K562 (cell line): ENCODE data around the gene BSPRY. TPM values are rescaled to one million over a fixed set of nuclear protein-coding genes. Genes with fewer than 3 reads are reported as not detected.

ENCODE experiments used
- CBFA2T2 ChIP-seq: fragments of 450-650 bp; conservative IDR thresholded peaks from 2 replicates; pipeline ENCODE4 v1.6.1; 2017; ENCODE audit warnings: mild to moderate bottlenecking
- DPF2 ChIP-seq: fragments of 450-650 bp; IDR thresholded peaks from 2 replicates; pipeline ENCODE4 v1.6.1; 2016
- FOS ChIP-seq: IDR thresholded peaks from 3 replicates; pipeline ENCODE4 v1.6.1; 2011; ENCODE audit not compliant: insufficient read length; ENCODE audit errors: extremely low read depth
- FOXJ3 ChIP-seq: sonication (generic); formaldehyde crosslinking; IDR thresholded peaks from 2 replicates; pipeline ENCODE4 v1.4.0; 2020; ENCODE audit warnings: mild to moderate bottlenecking, missing genetic modification reagents
- HMGN3 ChIP-seq: IDR thresholded peaks from 2 replicates; pipeline ENCODE4 v1.6.1; 2011; ENCODE audit warnings: borderline replicate concordance, low read depth, mild to moderate bottlenecking, mixed read lengths, low read length; ENCODE audit not compliant: insufficient read length; ENCODE audit errors: extremely low read depth
- KDM1A ChIP-seq, 2 experiments: fragments of 450-650 bp; IDR thresholded peaks; 2 replicates each; pipeline ENCODE4 v1.6.1; 2016; ENCODE audit warnings: mild to moderate bottlenecking in 2 of 2
- KHSRP ChIP-seq: fragments of 450-650 bp; IDR thresholded peaks from 2 replicates; pipeline ENCODE4 v1.6.1; 2017
- KLF13 ChIP-seq: fragments of 450-650 bp; IDR thresholded peaks from 2 replicates; pipeline ENCODE4 v1.6.1; 2016; ENCODE audit warnings: missing genetic modification characterization, low read depth, mild to moderate bottlenecking, missing compliant biosample characterization, moderate library complexity, borderline replicate concordance
- NRF1 ChIP-seq, 2 experiments: fragments of 450-650 bp; IDR thresholded peaks in 1 of 2; conservative IDR thresholded peaks in 1 of 2; 2 replicates each; pipeline ENCODE4 v1.6.1; 2014; ENCODE audit warnings: mild to moderate bottlenecking in 2 of 2
- PCBP1 ChIP-seq: fragments of 200-400 bp; formaldehyde crosslinking; IDR thresholded peaks from 2 replicates; pipeline ENCODE4 v1.6.1; 2018; ENCODE audit warnings: mild to moderate bottlenecking, low read depth, low read length; ENCODE audit not compliant: poor library complexity, severe bottlenecking
- RUNX1 ChIP-seq: sonication (generic); IDR thresholded peaks from 2 replicates; pipeline ENCODE4 v1.6.1; 2016; ENCODE audit warnings: antibody characterized with exemption, low read depth
- SNIP1 ChIP-seq: fragments of 450-650 bp; IDR thresholded peaks from 2 replicates; pipeline ENCODE4 v1.7.1; 2017; ENCODE audit warnings: low read depth, mild to moderate bottlenecking
- ZNF146 ChIP-seq: IDR thresholded peaks from one replicate; pipeline ENCODE4 v1.6.1; 2018; ENCODE audit warnings: missing compliant biosample characterization; ENCODE audit not compliant: unreplicated experiment
- ZNF217 ChIP-seq: sonication (generic); formaldehyde crosslinking; IDR thresholded peaks from 2 replicates; pipeline ENCODE4 v1.8.0; 2022; ENCODE audit warnings: mild to moderate bottlenecking, missing genetic modification reagents
- polyA plus RNA-seq, 8 experiments: library from polyadenylated mRNA; depleted of rRNA in 4 of 8; stranded (reverse) in 5 of 8; unstranded in 3 of 8; fragments of >200 nt; fragmentation: Nextera tagmentation in 2 of 8; fragmentation: Illumina TruSeq in 1 of 8; extraction: Ambion mirVana in 2 of 8; extraction: Trizol in 1 of 8; gene quantifications; 2 replicates each; pipeline versions ENCODE4 v1.2.1 to v1.2.3, GENCODE V29; 2011 to 2014; ENCODE audit warnings: inconsistent platforms in 1 of 8, missing spikeins in 1 of 8
- total RNA-seq, 7 experiments: library from RNA; depleted of rRNA in 6 of 7; stranded (reverse); fragments of >200 nt in 6 of 7; fragmentation: Illumina TruSeq in 2 of 7; extraction: Trizol in 2 of 7; gene quantifications; 2 replicates each; pipeline versions ENCODE4 v1.2.1 to v1.2.3, GENCODE V29; 2011 to 2021; ENCODE audit warnings: low replicate concordance in 1 of 7
- TF ChIP-seq, protein P1 (sequence below): fragments of 250-450 bp; sonication (Bioruptor Pico); IDR thresholded peaks from 2 replicates; pipeline ENCODE4 v1.4.0; 2020
- TF ChIP-seq, protein P2 (sequence below): sonication (generic); formaldehyde crosslinking; IDR thresholded peaks from 2 replicates; pipeline ENCODE4 v1.8.0; 2022; ENCODE audit warnings: mild to moderate bottlenecking, missing genetic modification reagents, borderline replicate concordance
- TF ChIP-seq, protein P3 (sequence below): sonication (generic); formaldehyde crosslinking; IDR thresholded peaks from 2 replicates; pipeline ENCODE4 v1.8.1; 2023; ENCODE audit warnings: mild to moderate bottlenecking, missing genetic modification reagents

Gene BSPRY
- total and polyA plus RNA-seq, 9 of the 15 experiments (the other 6 are each of a cell fraction or from before 2014, with no cell fraction given): 0.07 to 0.67 (median 0.18) TPM

DNA sequence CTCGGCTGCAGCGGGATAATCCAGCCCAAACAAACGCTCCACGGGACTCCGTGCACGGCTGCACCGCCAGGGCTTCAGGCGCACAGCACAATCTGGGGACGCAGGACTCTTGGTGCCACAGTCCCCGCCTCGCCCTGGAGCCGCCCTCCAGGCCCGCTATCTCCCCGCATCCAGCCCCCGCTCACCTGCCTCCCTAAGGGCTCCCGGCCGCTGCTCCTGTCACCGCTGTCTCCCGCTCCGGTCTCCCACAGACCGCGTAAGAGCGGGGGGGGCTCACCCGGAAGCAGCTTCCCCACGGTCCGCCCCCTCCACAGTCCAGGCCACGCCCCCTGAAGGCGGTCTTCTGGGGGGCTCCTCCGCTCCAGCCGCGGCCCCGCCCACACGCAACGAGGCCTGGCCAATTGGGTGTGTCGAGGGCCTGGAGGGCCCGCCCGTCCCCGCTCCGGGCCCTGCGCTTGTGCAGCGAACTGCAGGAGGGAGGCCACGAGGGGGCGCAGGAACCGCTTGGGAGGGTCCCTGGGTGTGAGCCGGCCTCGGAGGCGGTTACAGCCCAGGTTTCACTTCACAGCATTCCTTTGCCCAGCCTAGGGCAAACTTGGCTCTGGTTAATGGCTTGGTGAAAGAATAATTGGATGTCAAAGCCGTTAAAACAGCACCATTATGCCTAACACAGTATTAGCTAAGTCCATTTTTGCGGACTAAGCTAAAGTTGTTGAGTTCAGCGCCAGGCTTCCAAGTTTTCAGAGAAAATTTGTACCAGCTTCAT is 51.9 kb downstream of the BSPRY start, which contains the start of gene ALAD (continued):
- TF ChIP-seq KLF13 (tag) (peak; percentile 78), CBFA2T2 (no peak), ZNF217 (CRISPR knock-in tag) (no peak), DPF2 (no peak; the same call in 1 of the 2 replicates), FOS (no peak), KDM1A (IDR thresholded peaks at IDR 0.05) (0 out of 4 replicates have a peak, but pooled peaks of 1 of the 2 experiments have one; percentile 6), ZNF146 (CRISPR knock-in tag) (no peak), RUNX1 (no peak), PCBP1 (peak; percentile 95), FOXJ3 (CRISPR knock-in tag) (no peak), KHSRP (no peak), HMGN3 (peak; percentile 98), SNIP1 (no peak), NRF1 (conservative IDR thresholded peaks at IDR 0.05 in 1 of 2, IDR thresholded peaks at IDR 0.05 in 1 of 2) (peak; percentile 90 to 92)
- TF ChIP-seq, protein P1, sequence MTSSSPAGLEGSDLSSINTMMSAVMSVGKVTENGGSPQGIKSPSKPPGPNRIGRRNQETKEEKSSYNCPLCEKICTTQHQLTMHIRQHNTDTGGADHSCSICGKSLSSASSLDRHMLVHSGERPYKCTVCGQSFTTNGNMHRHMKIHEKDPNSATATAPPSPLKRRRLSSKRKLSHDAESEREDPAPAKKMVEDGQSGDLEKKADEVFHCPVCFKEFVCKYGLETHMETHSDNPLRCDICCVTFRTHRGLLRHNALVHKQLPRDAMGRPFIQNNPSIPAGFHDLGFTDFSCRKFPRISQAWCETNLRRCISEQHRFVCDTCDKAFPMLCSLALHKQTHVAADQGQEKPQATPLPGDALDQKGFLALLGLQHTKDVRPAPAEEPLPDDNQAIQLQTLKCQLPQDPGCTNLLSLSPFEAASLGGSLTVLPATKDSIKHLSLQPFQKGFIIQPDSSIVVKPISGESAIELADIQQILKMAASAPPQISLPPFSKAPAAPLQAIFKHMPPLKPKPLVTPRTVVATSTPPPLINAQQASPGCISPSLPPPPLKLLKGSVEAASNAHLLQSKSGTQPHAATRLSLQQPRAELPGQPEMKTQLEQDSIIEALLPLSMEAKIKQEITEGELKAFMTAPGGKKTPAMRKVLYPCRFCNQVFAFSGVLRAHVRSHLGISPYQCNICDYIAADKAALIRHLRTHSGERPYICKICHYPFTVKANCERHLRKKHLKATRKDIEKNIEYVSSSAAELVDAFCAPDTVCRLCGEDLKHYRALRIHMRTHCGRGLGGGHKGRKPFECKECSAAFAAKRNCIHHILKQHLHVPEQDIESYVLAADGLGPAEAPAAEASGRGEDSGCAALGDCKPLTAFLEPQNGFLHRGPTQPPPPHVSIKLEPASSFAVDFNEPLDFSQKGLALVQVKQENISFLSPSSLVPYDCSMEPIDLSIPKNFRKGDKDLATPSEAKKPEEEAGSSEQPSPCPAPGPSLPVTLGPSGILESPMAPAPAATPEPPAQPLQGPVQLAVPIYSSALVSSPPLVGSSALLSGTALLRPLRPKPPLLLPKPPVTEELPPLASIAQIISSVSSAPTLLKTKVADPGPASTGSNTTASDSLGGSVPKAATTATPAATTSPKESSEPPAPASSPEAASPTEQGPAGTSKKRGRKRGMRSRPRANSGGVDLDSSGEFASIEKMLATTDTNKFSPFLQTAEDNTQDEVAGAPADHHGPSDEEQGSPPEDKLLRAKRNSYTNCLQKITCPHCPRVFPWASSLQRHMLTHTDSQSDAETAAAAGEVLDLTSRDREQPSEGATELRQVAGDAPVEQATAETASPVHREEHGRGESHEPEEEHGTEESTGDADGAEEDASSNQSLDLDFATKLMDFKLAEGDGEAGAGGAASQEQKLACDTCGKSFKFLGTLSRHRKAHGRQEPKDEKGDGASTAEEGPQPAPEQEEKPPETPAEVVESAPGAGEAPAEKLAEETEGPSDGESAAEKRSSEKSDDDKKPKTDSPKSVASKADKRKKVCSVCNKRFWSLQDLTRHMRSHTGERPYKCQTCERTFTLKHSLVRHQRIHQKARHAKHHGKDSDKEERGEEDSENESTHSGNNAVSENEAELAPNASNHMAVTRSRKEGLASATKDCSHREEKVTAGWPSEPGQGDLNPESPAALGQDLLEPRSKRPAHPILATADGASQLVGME (CRISPR knock-in tag): no peak
- TF ChIP-seq, protein P2, sequence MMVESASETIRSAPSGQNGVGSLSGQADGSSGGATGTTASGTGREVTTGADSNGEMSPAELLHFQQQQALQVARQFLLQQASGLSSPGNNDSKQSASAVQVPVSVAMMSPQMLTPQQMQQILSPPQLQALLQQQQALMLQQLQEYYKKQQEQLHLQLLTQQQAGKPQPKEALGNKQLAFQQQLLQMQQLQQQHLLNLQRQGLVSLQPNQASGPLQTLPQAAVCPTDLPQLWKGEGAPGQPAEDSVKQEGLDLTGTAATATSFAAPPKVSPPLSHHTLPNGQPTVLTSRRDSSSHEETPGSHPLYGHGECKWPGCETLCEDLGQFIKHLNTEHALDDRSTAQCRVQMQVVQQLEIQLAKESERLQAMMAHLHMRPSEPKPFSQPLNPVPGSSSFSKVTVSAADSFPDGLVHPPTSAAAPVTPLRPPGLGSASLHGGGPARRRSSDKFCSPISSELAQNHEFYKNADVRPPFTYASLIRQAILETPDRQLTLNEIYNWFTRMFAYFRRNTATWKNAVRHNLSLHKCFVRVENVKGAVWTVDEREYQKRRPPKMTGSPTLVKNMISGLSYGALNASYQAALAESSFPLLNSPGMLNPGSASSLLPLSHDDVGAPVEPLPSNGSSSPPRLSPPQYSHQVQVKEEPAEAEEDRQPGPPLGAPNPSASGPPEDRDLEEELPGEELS (CRISPR knock-in tag): no peak
- TF ChIP-seq, protein P3, sequence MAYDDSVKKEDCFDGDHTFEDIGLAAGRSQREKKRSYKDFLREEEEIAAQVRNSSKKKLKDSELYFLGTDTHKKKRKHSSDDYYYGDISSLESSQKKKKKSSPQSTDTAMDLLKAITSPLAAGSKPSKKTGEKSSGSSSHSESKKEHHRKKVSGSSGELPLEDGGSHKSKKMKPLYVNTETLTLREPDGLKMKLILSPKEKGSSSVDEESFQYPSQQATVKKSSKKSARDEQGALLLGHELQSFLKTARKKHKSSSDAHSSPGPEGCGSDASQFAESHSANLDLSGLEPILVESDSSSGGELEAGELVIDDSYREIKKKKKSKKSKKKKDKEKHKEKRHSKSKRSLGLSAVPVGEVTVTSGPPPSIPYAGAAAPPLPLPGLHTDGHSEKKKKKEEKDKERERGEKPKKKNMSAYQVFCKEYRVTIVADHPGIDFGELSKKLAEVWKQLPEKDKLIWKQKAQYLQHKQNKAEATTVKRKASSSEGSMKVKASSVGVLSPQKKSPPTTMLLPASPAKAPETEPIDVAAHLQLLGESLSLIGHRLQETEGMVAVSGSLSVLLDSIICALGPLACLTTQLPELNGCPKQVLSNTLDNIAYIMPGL (CRISPR knock-in tag): no peak
